Ovary (tissue), 3 donors: ENCODE measurements around the gene SLC41A3.

Experiments used
- EP300 ChIP-seq: sonication (generic); formaldehyde crosslinking; IDR thresholded peaks from one replicate; pipeline ENCODE4 v1.6.1; 2017; ENCODE audit warnings: antibody characterized with exemption
- TF ChIP-seq, protein P1 (sequence below), 3 donors: fragments of 450-650 bp in 2 of 3; fragments of 200-600 bp in 1 of 3; IDR thresholded peaks; one replicate each; pipeline versions ENCODE4 v1.5.1 to v1.8.0; 2016 to 2022; ENCODE audit warnings: antibody characterized with exemption in 3 of 3, mild to moderate bottlenecking in 1 of 3
- donor health status: DM: no; HTN: no; CAD: no.

GRCh38 chr3:126124896-126125295 lies 41.0 kb upstream of the SLC41A3 start:
- TF ChIP-seq, protein P1, sequence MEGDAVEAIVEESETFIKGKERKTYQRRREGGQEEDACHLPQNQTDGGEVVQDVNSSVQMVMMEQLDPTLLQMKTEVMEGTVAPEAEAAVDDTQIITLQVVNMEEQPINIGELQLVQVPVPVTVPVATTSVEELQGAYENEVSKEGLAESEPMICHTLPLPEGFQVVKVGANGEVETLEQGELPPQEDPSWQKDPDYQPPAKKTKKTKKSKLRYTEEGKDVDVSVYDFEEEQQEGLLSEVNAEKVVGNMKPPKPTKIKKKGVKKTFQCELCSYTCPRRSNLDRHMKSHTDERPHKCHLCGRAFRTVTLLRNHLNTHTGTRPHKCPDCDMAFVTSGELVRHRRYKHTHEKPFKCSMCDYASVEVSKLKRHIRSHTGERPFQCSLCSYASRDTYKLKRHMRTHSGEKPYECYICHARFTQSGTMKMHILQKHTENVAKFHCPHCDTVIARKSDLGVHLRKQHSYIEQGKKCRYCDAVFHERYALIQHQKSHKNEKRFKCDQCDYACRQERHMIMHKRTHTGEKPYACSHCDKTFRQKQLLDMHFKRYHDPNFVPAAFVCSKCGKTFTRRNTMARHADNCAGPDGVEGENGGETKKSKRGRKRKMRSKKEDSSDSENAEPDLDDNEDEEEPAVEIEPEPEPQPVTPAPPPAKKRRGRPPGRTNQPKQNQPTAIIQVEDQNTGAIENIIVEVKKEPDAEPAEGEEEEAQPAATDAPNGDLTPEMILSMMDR (IDR thresholded peaks at IDR 0.05), result no peak
- no peak for TF ChIP-seq EP300
